ENCODE measurements around the gene CATSPERD.
A peak's percentile ranks its signal among the peaks of the same experiment; 100 is the strongest.

GRCh38 chr19:5680437-5681368, 39.7 kb upstream of the CATSPERD start, which contains the start of the genes HSD11B1L and MICOS13:
- TF ChIP-seq, protein P1, sequence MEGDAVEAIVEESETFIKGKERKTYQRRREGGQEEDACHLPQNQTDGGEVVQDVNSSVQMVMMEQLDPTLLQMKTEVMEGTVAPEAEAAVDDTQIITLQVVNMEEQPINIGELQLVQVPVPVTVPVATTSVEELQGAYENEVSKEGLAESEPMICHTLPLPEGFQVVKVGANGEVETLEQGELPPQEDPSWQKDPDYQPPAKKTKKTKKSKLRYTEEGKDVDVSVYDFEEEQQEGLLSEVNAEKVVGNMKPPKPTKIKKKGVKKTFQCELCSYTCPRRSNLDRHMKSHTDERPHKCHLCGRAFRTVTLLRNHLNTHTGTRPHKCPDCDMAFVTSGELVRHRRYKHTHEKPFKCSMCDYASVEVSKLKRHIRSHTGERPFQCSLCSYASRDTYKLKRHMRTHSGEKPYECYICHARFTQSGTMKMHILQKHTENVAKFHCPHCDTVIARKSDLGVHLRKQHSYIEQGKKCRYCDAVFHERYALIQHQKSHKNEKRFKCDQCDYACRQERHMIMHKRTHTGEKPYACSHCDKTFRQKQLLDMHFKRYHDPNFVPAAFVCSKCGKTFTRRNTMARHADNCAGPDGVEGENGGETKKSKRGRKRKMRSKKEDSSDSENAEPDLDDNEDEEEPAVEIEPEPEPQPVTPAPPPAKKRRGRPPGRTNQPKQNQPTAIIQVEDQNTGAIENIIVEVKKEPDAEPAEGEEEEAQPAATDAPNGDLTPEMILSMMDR (conservative IDR thresholded peaks at IDR 0.05; ENCODE audit: low read depth, low read length): no peak
- TF ChIP-seq ELK1 (IDR thresholded peaks at IDR 0.05; ENCODE audit: borderline replicate concordance, low read depth, low read length) (no peak), BHLHE40 (IDR thresholded peaks at IDR 0.05; ENCODE audit: low read depth, low read length) (peak; percentile 84), POLR2A (IDR thresholded peaks at IDR 0.05; ENCODE audit: low read depth, low read length) (peak; percentile 74), SMC3 (IDR thresholded peaks at IDR 0.05; ENCODE audit: low read depth, low read length) (no peak), CEBPB (IDR thresholded peaks at IDR 0.05; ENCODE audit: low read depth, low read length) (no peak), CHD1 (IDR thresholded peaks at IDR 0.05; ENCODE audit: low read depth, low read length) (no peak), FOS (IDR thresholded peaks at IDR 0.05; ENCODE audit: low read depth, low read length) (0 out of 2 replicates have a peak, but pooled peaks have one; percentile 11)
- TF ChIP-seq, protein P2, sequence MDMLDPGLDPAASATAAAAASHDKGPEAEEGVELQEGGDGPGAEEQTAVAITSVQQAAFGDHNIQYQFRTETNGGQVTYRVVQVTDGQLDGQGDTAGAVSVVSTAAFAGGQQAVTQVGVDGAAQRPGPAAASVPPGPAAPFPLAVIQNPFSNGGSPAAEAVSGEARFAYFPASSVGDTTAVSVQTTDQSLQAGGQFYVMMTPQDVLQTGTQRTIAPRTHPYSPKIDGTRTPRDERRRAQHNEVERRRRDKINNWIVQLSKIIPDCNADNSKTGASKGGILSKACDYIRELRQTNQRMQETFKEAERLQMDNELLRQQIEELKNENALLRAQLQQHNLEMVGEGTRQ (IDR thresholded peaks at IDR 0.05; ENCODE audit: low read depth, low read length): peak; percentile 98
